Natural killer cell (primary cell): ENCODE data around the gene C11orf58. TPM values are rescaled to one million over a fixed set of nuclear protein-coding genes. Genes with fewer than 3 reads are reported as not detected.

Experiments
- ATAC-seq, 3 donors: fragments of 150-1000 bp in 2 of 3; fragments of 200-7000 bp in 1 of 3; cut with Tn5 transposase; 1 replicate in 1 of 3; 2 replicates in 2 of 3; pipeline ENCODE4 v1.10.0; 2021; ENCODE audit warnings: mild to moderate bottlenecking in 2 of 3, moderate library complexity in 2 of 3
- DNase-seq, 2 donors: peaks; one replicate each; pipeline versions ENCODE4 v3.0.0 to v3.0.0-alpha.2; 2013 to 2021; ENCODE audit warnings: mixed read lengths in 1 of 2
- H3K27ac ChIP-seq: one replicate; pipeline ENCODE4 v1.5.1; 2013; ENCODE audit warnings: mild to moderate bottlenecking, low read length
- H3K27me3 ChIP-seq: one replicate; pipeline ENCODE4 v1.6.1; 2013; ENCODE audit warnings: low read length; ENCODE audit not compliant: control insufficient read depth, insufficient read depth
- H3K36me3 ChIP-seq: one replicate; pipeline ENCODE4 v1.6.1; 2013; ENCODE audit warnings: low read length; ENCODE audit not compliant: control insufficient read depth, insufficient read depth
- H3K4me1 ChIP-seq: one replicate; pipeline ENCODE4 v1.6.1; 2013; ENCODE audit warnings: low read length; ENCODE audit not compliant: control insufficient read depth, insufficient read depth
- H3K4me3 ChIP-seq: one replicate; pipeline ENCODE4 v1.5.1; 2013; ENCODE audit warnings: low read length
- H3K9me3 ChIP-seq: one replicate; pipeline ENCODE4 v1.6.1; 2013; ENCODE audit warnings: low read length; ENCODE audit not compliant: control insufficient read depth, insufficient read depth
- H3K27ac Mint-ChIP-seq, 2 donors: one replicate each; pipeline ENCODE4 v1.8.0; 2022; ENCODE audit warnings: mild to moderate bottlenecking in 2 of 2, mixed read lengths in 2 of 2, moderate library complexity in 1 of 2
- H3K27me3 Mint-ChIP-seq, 2 donors: one replicate each; pipeline ENCODE4 v1.8.0; 2022; ENCODE audit warnings: low read depth in 2 of 2, mixed read lengths in 2 of 2
- H3K36me3 Mint-ChIP-seq: one replicate; pipeline ENCODE4 v1.8.0; 2022; ENCODE audit warnings: mixed read lengths
- H3K4me1 Mint-ChIP-seq, 2 donors: one replicate each; pipeline ENCODE4 v1.8.0; 2022; ENCODE audit warnings: mixed read lengths in 2 of 2
- H3K4me3 Mint-ChIP-seq: one replicate; pipeline ENCODE4 v1.8.0; 2022; ENCODE audit warnings: mild to moderate bottlenecking, moderate library complexity, mixed read lengths
- H3K9me3 Mint-ChIP-seq, 2 donors: one replicate each; pipeline ENCODE4 v1.8.0; 2022; ENCODE audit warnings: mixed read lengths in 2 of 2
- CTCF ChIP-seq: fragments of 200-600 bp; IDR thresholded peaks from one replicate; pipeline ENCODE4 v1.8.0; 2022; ENCODE audit warnings: antibody characterized with exemption
- WGBS: methylation state at CpG from one replicate; pipeline ENCODE4 v1.1.7; 2013; ENCODE audit warnings: missing lambda C conversion rate; ENCODE audit not compliant: insufficient coverage; 5-methylcytosine and 5-hydroxymethylcytosine counted together
- intact Hi-C: fragments of 100-400 bp; cut with micrococcal nuclease; formaldehyde crosslinking; loops from one replicate; pipeline ENCODE4 v1.14.2; 2022
- total RNA-seq, 4 donors: library from RNA; stranded (reverse); fragments of 120-200 nt in 1 of 4; gene quantifications; one replicate each; pipeline versions ENCODE4 v1.2.3 to v1.2.4, GENCODE V29; 2013 to 2022

The C11orf58 gene
- total RNA-seq, 3 donors from 2014 or later (not counting 1 experiment from before 2014, with no cell fraction given), result 109 to 118 (median 115) TPM

GRCh38 chr11:16801288-16801980 is 63.0 kb downstream of the C11orf58 start:
- Mint-ChIP-seq H3K4me3 (no peak overlapping the region), H3K27ac (no peak overlapping the region), H3K36me3 (no peaks in the 10 kb centered on the region), H3K27me3 (no peaks in the 10 kb centered on the region), H3K9me3 (no peaks in the 10 kb centered on the region), H3K4me1 (peaks cover 0 to 5% of the 10 kb centered on the region in 2 donors)
- H3K27me3 ChIP-seq, result no peaks in the 10 kb centered on the region
- H3K4me1 ChIP-seq, result peaks cover 2% of the 10 kb centered on the region
- 88% methylated on average over 10 of the region's 10 CpGs for WGBS
- ATAC-seq (no peak), DNase-seq (no peak)
- no peak for TF ChIP-seq CTCF
- H3K27ac ChIP-seq, result no peak overlapping the region
- no peak overlapping the region for H3K4me3 ChIP-seq
- H3K9me3 ChIP-seq, result no peaks in the 10 kb centered on the region
- intact Hi-C loops, result no loop called here
- no peaks in the 10 kb centered on the region for H3K36me3 ChIP-seq

- no peaks in the 10 kb centered on the region for H3K36me3 Mint-ChIP-seq
- no peak overlapping the region for H3K27ac Mint-ChIP-seq
- peaks cover 0 to 5% of the 10 kb centered on the region in 2 donors for H3K4me1 Mint-ChIP-seq
- TF ChIP-seq CTCF, result no peak
- Histone ChIP-seq H3K4me3 (no peak overlapping the region), H3K9me3 (no peaks in the 10 kb centered on the region), H3K27ac (no peak overlapping the region), H3K36me3 (no peaks in the 10 kb centered on the region), H3K27me3 (no peaks in the 10 kb centered on the region), H3K4me1 (peaks cover 8% of the 10 kb centered on the region)
- no peaks in the 10 kb centered on the region for H3K27me3 Mint-ChIP-seq
- DNase-seq, result no peak
- 63% methylated on average over 3 of the region's 7 CpGs for WGBS
- H3K4me3 Mint-ChIP-seq, result no peak overlapping the region
- intact Hi-C loops, result no loop called here
- H3K9me3 Mint-ChIP-seq, result no peaks in the 10 kb centered on the region
- no peak for ATAC-seq
These were observed 65.9 kb downstream of the C11orf58 start for GRCh38 chr11:16804104-16804947.

GRCh38 chr11:16805938-16806337 is 67.5 kb downstream of the C11orf58 start:
- Histone ChIP-seq H3K4me3 (no peak overlapping the region), H3K27me3 (no peaks in the 10 kb centered on the region), H3K36me3 (no peaks in the 10 kb centered on the region), H3K9me3 (no peaks in the 10 kb centered on the region), H3K27ac (no peak overlapping the region), H3K4me1 (peaks cover 12% of the 10 kb centered on the region)
- no peak for DNase-seq
- Mint-ChIP-seq H3K36me3 (no peaks in the 10 kb centered on the region), H3K4me3 (no peak overlapping the region), H3K4me1 (no peaks in the 10 kb centered on the region), H3K27me3 (no peaks in the 10 kb centered on the region), H3K27ac (no peak overlapping the region), H3K9me3 (no peaks in the 10 kb centered on the region)
- WGBS, result 90% methylated on average over 7 of the region's 8 CpGs
- no peak for ATAC-seq
- intact Hi-C loops, result no loop called here
- TF ChIP-seq CTCF, result no peak
